ENCODE results near the gene GDAP1L1. TPM values are rescaled to one million over a fixed set of nuclear protein-coding genes. Genes with fewer than 3 reads are reported as not detected.

Gene GDAP1L1
- total RNA-seq, 1 donor from 2014 or later = not detected

- Histone ChIP-seq H3K27ac (no peak overlapping the region), H3K36me3 (no peaks in the 10 kb centered on the region), H3K4me1 (peaks cover 2% of the 10 kb centered on the region), H3K27me3 (no peaks in the 10 kb centered on the region), H3K9me3 (no peaks in the 10 kb centered on the region), H3K4me3 (no peak overlapping the region)
- DNase-seq (ENCODE audit: extremely low spot score in 2 of 2) = no peak
- intact Hi-C loops (cut with DNase I) = no loop called here
- TF ChIP-seq POLR2A (IDR thresholded peaks at IDR 0.05) = no peak
- no peak for TF ChIP-seq CTCF (IDR thresholded peaks at IDR 0.05)
- TF ChIP-seq POLR2AphosphoS5 (IDR thresholded peaks at IDR 0.05; ENCODE audit: insufficient read depth in 1 of 2, low read depth in 1 of 2) = no peak
Measured at GRCh38 chr20:44222633-44223368, 24.3 kb upstream of the GDAP1L1 start.

- Histone ChIP-seq H3K4me1 (no peaks in the 10 kb centered on the region), H3K27ac (no peak overlapping the region), H3K27me3 (no peaks in the 10 kb centered on the region), H3K36me3 (no peaks in the 10 kb centered on the region), H3K9me3 (no peaks in the 10 kb centered on the region), H3K4me3 (no peak overlapping the region)
- DNase-seq (ENCODE audit: extremely low spot score in 2 of 2) = no peak
- TF ChIP-seq POLR2A (IDR thresholded peaks at IDR 0.05) = no peak
- TF ChIP-seq CTCF (IDR thresholded peaks at IDR 0.05) = no peak
- TF ChIP-seq POLR2AphosphoS5 (IDR thresholded peaks at IDR 0.05; ENCODE audit: insufficient read depth in 1 of 2, low read depth in 1 of 2) = no peak
- intact Hi-C loops (cut with DNase I) = no loop called here
Measured at GRCh38 chr20:44223721-44224120, 23.4 kb upstream of the GDAP1L1 start.

- intact Hi-C loops (cut with DNase I) = no loop called here
- Histone ChIP-seq H3K27ac (no peak overlapping the region), H3K9me3 (no peaks in the 10 kb centered on the region), H3K4me1 (no peaks in the 10 kb centered on the region), H3K27me3 (no peaks in the 10 kb centered on the region), H3K4me3 (no peak overlapping the region), H3K36me3 (no peaks in the 10 kb centered on the region)
- no peak for DNase-seq (ENCODE audit: extremely low spot score in 2 of 2)
- TF ChIP-seq POLR2A (IDR thresholded peaks at IDR 0.05) (no peak), CTCF (IDR thresholded peaks at IDR 0.05) (no peak), POLR2AphosphoS5 (IDR thresholded peaks at IDR 0.05; ENCODE audit: insufficient read depth in 1 of 2, low read depth in 1 of 2) (no peak)
Measured at GRCh38 chr20:44224637-44225036, 22.5 kb upstream of the GDAP1L1 start.

- intact Hi-C loops (cut with DNase I) = no loop called here
- no peak for TF ChIP-seq CTCF (IDR thresholded peaks at IDR 0.05)
- TF ChIP-seq POLR2AphosphoS5 (IDR thresholded peaks at IDR 0.05; ENCODE audit: insufficient read depth in 1 of 2, low read depth in 1 of 2) = no peak
- no peak for TF ChIP-seq POLR2A (IDR thresholded peaks at IDR 0.05)
- no peak overlapping the region for H3K27ac ChIP-seq
- no peaks in the 10 kb centered on the region for H3K4me1 ChIP-seq
- no peaks in the 10 kb centered on the region for H3K27me3 ChIP-seq
- DNase-seq (ENCODE audit: extremely low spot score in 2 of 2) = no peak
- no peak overlapping the region for H3K4me3 ChIP-seq
- no peaks in the 10 kb centered on the region for H3K9me3 ChIP-seq
- no peaks in the 10 kb centered on the region for H3K36me3 ChIP-seq
Measured at GRCh38 chr20:44228465-44229258, 18.4 kb upstream of the GDAP1L1 start.

GRCh38 chr20:44231193-44231592 is 15.9 kb upstream of the GDAP1L1 start:
- TF ChIP-seq POLR2AphosphoS5 (IDR thresholded peaks at IDR 0.05; ENCODE audit: insufficient read depth in 1 of 2, low read depth in 1 of 2) = no peak
- no peak for TF ChIP-seq POLR2A (IDR thresholded peaks at IDR 0.05)
- no peak for TF ChIP-seq CTCF (IDR thresholded peaks at IDR 0.05)
- no peaks in the 10 kb centered on the region for H3K4me1 ChIP-seq
- H3K27me3 ChIP-seq = no peaks in the 10 kb centered on the region
- no peaks in the 10 kb centered on the region for H3K36me3 ChIP-seq
- intact Hi-C loops (cut with DNase I) = no loop called here
- no peaks in the 10 kb centered on the region for H3K9me3 ChIP-seq
- no peak overlapping the region for H3K4me3 ChIP-seq
- H3K27ac ChIP-seq = no peak overlapping the region
- no peak for DNase-seq (ENCODE audit: extremely low spot score in 2 of 2)

Measured in vagina (tissue), 2 donors.